Esophagus squamous epithelium (tissue), 5 donors: ENCODE measurements around the gene SCAPER. TPM values are rescaled to one million over a fixed set of nuclear protein-coding genes. Genes with fewer than 3 reads are reported as not detected.

ENCODE experiments used
- DNase-seq: peaks from one replicate; lab custom pipeline; 2025; lab: John Stamatoyannopoulos, UW
- H3K27ac ChIP-seq, 4 donors: fragments of 200-600 bp; sonication (generic); one replicate each; pipeline ENCODE4 v1.5.1; 2016 to 2019; ENCODE audit warnings: mild to moderate bottlenecking in 1 of 4
- H3K27me3 ChIP-seq, 4 donors: fragments of 200-600 bp; sonication (generic); 1 replicate in 3 of 4; 2 replicates in 1 of 4; pipeline versions ENCODE4 v1.5.1 to v1.6.0; 2017 to 2021; ENCODE audit warnings: antibody characterized with exemption in 1 of 4
- H3K36me3 ChIP-seq, 3 donors: fragments of 200-600 bp; sonication (generic); one replicate each; pipeline ENCODE4 v1.5.1; 2016 to 2019
- H3K4me1 ChIP-seq, 3 donors: fragments of 200-600 bp; sonication (generic); one replicate each; pipeline ENCODE4 v1.5.1; 2017 to 2019
- H3K4me3 ChIP-seq, 4 donors: fragments of 200-600 bp; sonication (generic); 1 replicate in 3 of 4; 2 replicates in 1 of 4; pipeline ENCODE4 v1.5.1; 2016 to 2019; ENCODE audit warnings: mild to moderate bottlenecking in 2 of 4, moderate library complexity in 1 of 4
- H3K9me3 ChIP-seq, 3 donors: fragments of 200-600 bp; sonication (generic); one replicate each; pipeline ENCODE4 v1.5.1; 2016 to 2019
- CTCF ChIP-seq, 6 experiments: fragments of 450-650 bp in 4 of 6; fragments of 200-600 bp in 2 of 6; sonication (generic) in 2 of 6; IDR thresholded peaks; one replicate each; pipeline ENCODE4 v1.5.1; 2016 to 2019; ENCODE audit warnings: antibody characterized with exemption in 6 of 6, mild to moderate bottlenecking in 4 of 6, moderate library complexity in 4 of 6
- POLR2A ChIP-seq, 4 donors: fragments of 450-650 bp; IDR thresholded peaks; one replicate each; pipeline ENCODE4 v1.6.1; 2017; ENCODE audit warnings: antibody characterized with exemption in 4 of 4, mild to moderate bottlenecking in 4 of 4, moderate library complexity in 3 of 4
- whole genome bisulfite sequencing, 2 donors: methylation state at CpG; one replicate each; pipeline ENCODE4 v1.1.5; 2018; 5-methylcytosine and 5-hydroxymethylcytosine counted together
- intact Hi-C: fragments of 100-400 bp; cut with DNase I; formaldehyde crosslinking; loops from one replicate; pipeline ENCODE4 v1.15.0; 2022
- total RNA-seq, 4 donors: library from RNA; depleted of rRNA; stranded (reverse); fragments of >200 nt; gene quantifications; one replicate each; pipeline ENCODE4 v1.1.0, GENCODE V29; 2016
- donor health status: DM: yes; HTN: yes; CAD: no.

Gene SCAPER
- total RNA-seq, 4 donors from 2014 or later: 18.3 to 30.1 (median 25.3) TPM

DNA sequence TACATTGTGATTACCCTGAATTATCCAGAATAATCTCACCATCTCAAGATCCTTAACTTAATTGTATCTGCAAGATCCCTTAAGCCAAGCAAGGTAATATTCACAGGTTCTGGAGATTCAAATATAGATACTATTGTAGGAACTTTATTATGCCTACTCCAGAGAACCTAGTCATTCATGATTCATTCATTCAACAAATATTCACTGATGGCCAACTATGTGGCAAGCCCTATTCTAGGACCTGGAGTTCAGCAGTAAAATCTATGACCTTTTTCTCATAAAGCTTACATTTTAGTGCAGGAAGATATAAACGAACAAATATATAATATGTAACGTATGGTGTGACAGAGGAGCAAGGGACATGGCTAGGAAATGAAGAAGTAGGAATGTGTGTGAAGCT, 519.0 kb downstream of the SCAPER start:
- no peak for DNase-seq
- no peaks in the 10 kb centered on the region for H3K27me3 ChIP-seq
- 84 to 89% methylated on average over 2 of the region's 2 CpGs for WGBS, 2 donors

GRCh38 chr15:76384409-76384808, 520.7 kb downstream of the SCAPER start:
- Histone ChIP-seq H3K27me3 (no peaks in the 10 kb centered on the region), H3K4me1 (no peaks in the 10 kb centered on the region), H3K27ac (no peak overlapping the region), H3K4me3 (no peak overlapping the region), H3K9me3 (no peaks in the 10 kb centered on the region), H3K36me3 (peaks cover 0 to 24% (median 0%) of the 10 kb centered on the region in 3 donors)
- TF ChIP-seq POLR2A (IDR thresholded peaks at IDR 0.05) (no peak), CTCF (IDR thresholded peaks at IDR 0.05) (no peak)
- 86 to 93% methylated on average over 2 of the region's 2 CpGs for WGBS, 2 donors
- intact Hi-C loops: no loop called here
- DNase-seq: no peak

More for the DNA sequence above, 519.0 kb downstream of the SCAPER start:
- H3K36me3 ChIP-seq: peaks cover 0 to 17% (median 0%) of the 10 kb centered on the region in 3 donors
- H3K9me3 ChIP-seq: no peaks in the 10 kb centered on the region
- TF ChIP-seq POLR2A (IDR thresholded peaks at IDR 0.05) (no peak), CTCF (IDR thresholded peaks at IDR 0.05) (no peak)
- no peak overlapping the region for H3K4me3 ChIP-seq
- no peaks in the 10 kb centered on the region for H3K4me1 ChIP-seq
- intact Hi-C loops: no loop called here
- H3K27ac ChIP-seq: no peak overlapping the region

DNA sequence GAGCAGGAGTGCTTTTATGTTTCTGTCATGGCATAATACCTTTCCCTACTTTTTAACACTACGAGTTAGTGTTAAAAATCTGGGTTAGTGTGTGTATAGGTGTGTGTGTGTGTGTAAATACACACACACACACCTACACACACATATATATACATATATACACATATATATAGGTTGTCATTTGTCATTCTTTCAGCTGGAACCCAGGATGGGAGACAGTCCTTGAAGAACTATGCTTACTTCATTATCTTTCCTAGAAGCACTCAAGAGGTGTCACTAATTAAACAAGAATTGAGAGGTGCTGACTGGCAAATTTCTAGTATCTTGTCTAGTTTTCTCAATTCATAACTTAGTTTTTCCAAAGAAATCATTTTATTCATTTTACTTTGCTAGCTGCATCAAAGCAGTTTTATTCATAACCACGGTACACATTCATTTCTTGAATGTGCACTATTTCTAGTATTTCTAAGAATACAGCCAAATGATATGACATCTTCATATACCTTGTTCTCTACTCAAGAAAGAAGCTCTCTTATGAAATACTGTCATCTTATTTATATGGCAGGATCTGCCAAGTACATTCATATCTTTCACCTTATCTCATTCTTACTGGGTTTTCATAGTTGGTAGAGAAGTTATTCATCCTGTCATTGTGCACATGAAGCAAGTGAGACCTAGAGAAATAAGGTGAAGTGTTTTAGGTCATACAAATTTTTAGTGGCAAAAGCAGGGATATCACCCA, 522.0 kb downstream of the SCAPER start:
- Histone ChIP-seq H3K9me3 (no peaks in the 10 kb centered on the region), H3K4me3 (no peak overlapping the region), H3K4me1 (no peaks in the 10 kb centered on the region), H3K27ac (no peak overlapping the region), H3K36me3 (peaks cover 0 to 20% (median 0%) of the 10 kb centered on the region in 3 donors), H3K27me3 (no peaks in the 10 kb centered on the region)
- WGBS, 2 donors: 88 to 94% methylated on average over 2 of the region's 2 CpGs
- TF ChIP-seq POLR2A (IDR thresholded peaks at IDR 0.05) (no peak), CTCF (IDR thresholded peaks at IDR 0.05) (no peak)
- no peak for DNase-seq
- intact Hi-C loops: no loop called here

- intact Hi-C loops: no loop called here
- Histone ChIP-seq H3K9me3 (no peaks in the 10 kb centered on the region), H3K27ac (no peak overlapping the region), H3K4me1 (no peaks in the 10 kb centered on the region), H3K36me3 (peaks cover 0 to 13% (median 0%) of the 10 kb centered on the region in 3 donors), H3K27me3 (no peaks in the 10 kb centered on the region), H3K4me3 (no peak overlapping the region)
- DNase-seq: no peak
- 89 to 90% methylated on average over 4 of the region's 4 CpGs for WGBS, 2 donors
- TF ChIP-seq CTCF (IDR thresholded peaks at IDR 0.05): no peak
- no peak for TF ChIP-seq POLR2A (IDR thresholded peaks at IDR 0.05)
These were observed 523.8 kb downstream of the SCAPER start for GRCh38 chr15:76381366-76381765.

DNA sequence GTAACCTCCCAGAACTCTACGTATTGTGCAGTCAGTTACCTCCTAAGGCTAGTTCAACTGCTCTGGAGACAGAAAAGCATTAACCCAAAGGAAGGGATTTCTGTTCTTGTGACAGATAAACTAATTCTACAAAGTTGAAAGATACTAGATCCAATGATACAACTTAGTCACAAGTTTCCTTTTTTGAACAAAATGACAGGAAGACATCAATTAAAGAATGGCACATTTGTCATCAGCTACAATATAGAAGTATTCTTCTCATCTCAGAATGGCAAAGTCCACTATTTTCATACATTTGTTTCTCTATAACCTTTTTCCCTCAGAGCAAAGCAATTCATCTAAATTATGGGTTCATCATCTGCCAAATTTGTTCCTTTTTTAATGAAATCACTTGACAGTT, 524.9 kb downstream of the SCAPER start:
- H3K36me3 ChIP-seq: peaks cover 0 to 19% (median 0%) of the 10 kb centered on the region in 3 donors
- TF ChIP-seq CTCF (IDR thresholded peaks at IDR 0.05) (no peak), POLR2A (IDR thresholded peaks at IDR 0.05) (no peak)
- intact Hi-C loops: no loop called here
- no peaks in the 10 kb centered on the region for H3K4me1 ChIP-seq
- no peaks in the 10 kb centered on the region for H3K9me3 ChIP-seq
- no peak for DNase-seq
- H3K27ac ChIP-seq: no peak overlapping the region
- 90 to 92% methylated on average over 1 of the region's 1 CpG for WGBS, 2 donors
- H3K4me3 ChIP-seq: no peak overlapping the region
- H3K27me3 ChIP-seq: no peaks in the 10 kb centered on the region
